Loucy (cell line): Measurements from ENCODE around the gene RPGRIP1L.

ENCODE experiments used
- H2AFZ ChIP-seq: fragments of 200-600 bp; sonication (generic); 2 replicates; pipeline ENCODE4 v1.6.0; 2016; ENCODE audit warnings: antibody characterized with exemption, mild to moderate bottlenecking, low read length, moderate library complexity
- H3F3A ChIP-seq: fragments of 200-600 bp; 2 replicates; pipeline ENCODE4 v1.6.0; 2016; ENCODE audit warnings: antibody characterized with exemption, low read depth, mild to moderate bottlenecking
- H3K27me3 ChIP-seq: fragments of 200-600 bp; sonication (generic); 2 replicates; pipeline ENCODE4 v1.6.1; 2014; ENCODE audit warnings: low read length, mild to moderate bottlenecking; ENCODE audit not compliant: insufficient read depth, poor library complexity, severe bottlenecking
- H3K36me3 ChIP-seq: fragments of 200-600 bp; sonication (generic); 2 replicates; pipeline ENCODE4 v1.6.1; 2016; ENCODE audit warnings: low read length; ENCODE audit not compliant: insufficient read depth
- H3K4me1 ChIP-seq: fragments of 200-600 bp; sonication (generic); 2 replicates; pipeline ENCODE4 v1.5.1; 2014; ENCODE audit warnings: low read length, mild to moderate bottlenecking; ENCODE audit not compliant: insufficient read depth, poor library complexity, severe bottlenecking
- H3K4me2 ChIP-seq: fragments of 200-600 bp; sonication (generic); 2 replicates; pipeline ENCODE4 v1.6.0; 2014; ENCODE audit warnings: antibody characterized with exemption, low read length, low read depth, mild to moderate bottlenecking; ENCODE audit not compliant: poor library complexity, severe bottlenecking
- H3K4me3 ChIP-seq: fragments of 200-600 bp; sonication (generic); 2 replicates; pipeline ENCODE4 v1.5.1; 2014; ENCODE audit warnings: low read length, mild to moderate bottlenecking, mixed read lengths; ENCODE audit not compliant: poor library complexity, severe bottlenecking
- H3K79me2 ChIP-seq: fragments of 200-600 bp; sonication (generic); 2 replicates; pipeline ENCODE4 v1.6.1; 2014; ENCODE audit warnings: low read length; ENCODE audit not compliant: insufficient read depth
- H3K9ac ChIP-seq: fragments of 200-600 bp; sonication (generic); 2 replicates; pipeline ENCODE4 v1.6.0; 2014; ENCODE audit warnings: mild to moderate bottlenecking, low read depth, low read length, moderate library complexity; ENCODE audit not compliant: poor library complexity, severe bottlenecking
- H3K9me2 ChIP-seq: fragments of 200-600 bp; sonication (generic); replicated peaks from 2 replicates; pipeline ENCODE4 v1.6.1; 2016; ENCODE audit warnings: low read depth, low read length, mixed read lengths
- H3K9me3 ChIP-seq: fragments of 200-600 bp; sonication (generic); 2 replicates; pipeline ENCODE4 v1.6.1; 2014; ENCODE audit warnings: mild to moderate bottlenecking, antibody characterized with exemption, low read length, low read depth; ENCODE audit not compliant: insufficient read depth
- H4K20me1 ChIP-seq: fragments of 200-600 bp; sonication (generic); 2 replicates; pipeline ENCODE4 v1.6.0; 2014; ENCODE audit warnings: antibody characterized with exemption, low read length, mild to moderate bottlenecking; ENCODE audit not compliant: insufficient read depth, poor library complexity, severe bottlenecking
- CTCF ChIP-seq: fragments of 200-600 bp; sonication (generic); conservative IDR thresholded peaks from 2 replicates; pipeline ENCODE4 v1.5.1; 2014; ENCODE audit warnings: mild to moderate bottlenecking, antibody characterized with exemption, low read length
- EZH2phosphoT487 ChIP-seq: fragments of 200-600 bp; IDR thresholded peaks from 2 replicates; pipeline ENCODE4 v1.6.1; 2018; ENCODE audit warnings: antibody characterized with exemption, mild to moderate bottlenecking, moderate library complexity, borderline replicate concordance

Gene RPGRIP1L

GRCh38 chr16:53576210-53576609 is 127.4 kb downstream of the RPGRIP1L start:
- Histone ChIP-seq H4K20me1 (no peaks in the 10 kb centered on the region), H3K4me2 (no peak overlapping the region), H3K4me1 (no peaks in the 10 kb centered on the region), H3K79me2 (no peaks in the 10 kb centered on the region), H2AFZ (no peak overlapping the region), H3K9me3 (peaks cover 11% of the 10 kb centered on the region), H3K9ac (no peak overlapping the region), H3K9me2 (no peaks in the 10 kb centered on the region), H3F3A (no peaks in the 10 kb centered on the region), H3K36me3 (no peaks in the 10 kb centered on the region), H3K4me3 (no peak overlapping the region), H3K27me3 (no peaks in the 10 kb centered on the region)
- TF ChIP-seq EZH2phosphoT487 (no peak), CTCF (no peak)

GRCh38 chr16:53571763-53572162 is 131.9 kb downstream of the RPGRIP1L start:
- H3K4me2 ChIP-seq, result no peak overlapping the region
- H3K79me2 ChIP-seq, result no peaks in the 10 kb centered on the region
- H3K9me2 ChIP-seq, result no peaks in the 10 kb centered on the region
- no peaks in the 10 kb centered on the region for H3K27me3 ChIP-seq
- no peaks in the 10 kb centered on the region for H3F3A ChIP-seq
- peaks cover 4% of the 10 kb centered on the region for H3K4me1 ChIP-seq
- H4K20me1 ChIP-seq, result no peaks in the 10 kb centered on the region
- peaks cover 12% of the 10 kb centered on the region for H3K9me3 ChIP-seq
- H3K4me3 ChIP-seq, result no peak overlapping the region
- no peaks in the 10 kb centered on the region for H3K36me3 ChIP-seq
- no peak overlapping the region for H3K9ac ChIP-seq
- no peak overlapping the region for H2AFZ ChIP-seq
- TF ChIP-seq CTCF, result no peak
- no peak for TF ChIP-seq EZH2phosphoT487

GRCh38 chr16:53566552-53567245 is 137.0 kb downstream of the RPGRIP1L start:
- Histone ChIP-seq H3K79me2 (no peaks in the 10 kb centered on the region), H3F3A (no peaks in the 10 kb centered on the region), H3K27me3 (no peaks in the 10 kb centered on the region), H3K9me2 (no peaks in the 10 kb centered on the region), H3K4me3 (no peak overlapping the region), H3K4me1 (peaks cover 4% of the 10 kb centered on the region), H3K9ac (no peak overlapping the region), H3K9me3 (peaks cover 5% of the 10 kb centered on the region), H2AFZ (peak overlapping the region; percentile 33; the same call in 1 of the 2 replicates), H3K36me3 (no peaks in the 10 kb centered on the region), H4K20me1 (no peaks in the 10 kb centered on the region), H3K4me2 (no peak overlapping the region)
- no peak for TF ChIP-seq EZH2phosphoT487
- no peak for TF ChIP-seq CTCF
